Uterus (tissue), 4 donors: ENCODE results near the gene OSBPL2. TPM values are rescaled to one million over a fixed set of nuclear protein-coding genes. Genes with fewer than 3 reads are reported as not detected.
A peak's percentile ranks its signal among the peaks of the same experiment; 100 is the strongest.

ENCODE experiments used
- DNase-seq, 2 donors: peaks; one replicate each; pipeline ENCODE4 v3.0.0-alpha.2; 2019 to 2020
- H3K27ac ChIP-seq, 2 donors: fragments of 200-600 bp; sonication (generic); 1 replicate in 1 of 2; 2 replicates in 1 of 2; pipeline ENCODE4 v1.5.1; 2016 to 2018
- H3K27me3 ChIP-seq, 2 donors: fragments of 200-600 bp; sonication (generic); one replicate each; pipeline ENCODE4 v1.5.1; 2018 to 2019; ENCODE audit warnings: control low read depth in 1 of 2
- H3K36me3 ChIP-seq, 2 donors: fragments of 200-600 bp; sonication (generic); one replicate each; pipeline ENCODE4 v1.5.1; 2019; ENCODE audit warnings: control low read depth in 1 of 2
- H3K4me1 ChIP-seq, 2 donors: fragments of 200-600 bp; sonication (generic); one replicate each; pipeline ENCODE4 v1.5.1; 2018 to 2019; ENCODE audit warnings: control low read depth in 1 of 2
- H3K4me3 ChIP-seq, 2 donors: fragments of 200-600 bp; sonication (generic); 1 replicate in 1 of 2; 2 replicates in 1 of 2; pipeline ENCODE4 v1.5.1; 2018 to 2019; ENCODE audit warnings: mild to moderate bottlenecking in 1 of 2
- H3K9me3 ChIP-seq, 2 donors: fragments of 200-600 bp; sonication (generic); one replicate each; pipeline ENCODE4 v1.5.1; 2019; ENCODE audit warnings: control low read depth in 1 of 2
- POLR2A ChIP-seq, 2 donors: fragments of 450-650 bp; IDR thresholded peaks; one replicate each; pipeline ENCODE4 v1.6.1; 2016; ENCODE audit warnings: antibody characterized with exemption in 2 of 2, mild to moderate bottlenecking in 1 of 2, moderate library complexity in 1 of 2
- intact Hi-C: fragments of 100-400 bp; cut with DNase I; formaldehyde crosslinking; loops from one replicate; pipeline ENCODE4 v1.15.1; 2023; ENCODE audit warnings: low total_unique reads
- total RNA-seq, 4 donors: library from RNA; depleted of rRNA in 3 of 4; stranded (reverse); fragments of >200 nt in 3 of 4; gene quantifications; one replicate each; pipeline versions ENCODE4 v1.1.0 to v1.2.4, GENCODE V29; 2014 to 2023
- TF ChIP-seq, protein P1 (sequence below), 4 experiments: fragments of 200-600 bp in 2 of 4; fragments of 450-650 bp in 2 of 4; sonication (generic) in 2 of 4; IDR thresholded peaks; one replicate each; pipeline ENCODE4 v1.5.1; 2016 to 2019; ENCODE audit warnings: antibody characterized with exemption in 4 of 4, mild to moderate bottlenecking in 2 of 4, moderate library complexity in 1 of 4
- donor health status: DM: yes; HTN: yes; CAD: no.

Gene OSBPL2
- total RNA-seq, 4 donors from 2014 or later: 12.3 to 55.9 (median 33.4) TPM

DNA sequence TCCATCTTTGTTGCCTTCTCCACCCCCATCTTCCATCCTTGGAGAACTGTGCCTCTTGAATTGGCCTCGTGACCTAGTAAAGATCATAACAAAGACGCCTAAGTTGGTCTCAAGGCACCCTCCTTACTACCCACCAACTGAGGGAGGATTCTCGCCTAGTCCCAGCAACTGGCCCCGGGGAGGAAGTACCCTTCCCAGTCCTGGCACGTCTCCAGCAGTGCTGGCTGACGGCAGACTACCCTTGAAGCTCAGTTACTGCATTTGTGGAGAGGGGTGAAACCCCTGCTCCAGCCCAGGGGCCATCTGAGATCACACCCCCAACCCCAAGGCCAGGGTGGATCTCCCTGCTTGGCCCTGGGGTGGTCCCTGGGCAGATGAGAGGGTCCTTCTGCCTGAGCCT lies 2.1 kb upstream of the OSBPL2 start:
- intact Hi-C loops: no loop called here
- TF ChIP-seq, protein P1, sequence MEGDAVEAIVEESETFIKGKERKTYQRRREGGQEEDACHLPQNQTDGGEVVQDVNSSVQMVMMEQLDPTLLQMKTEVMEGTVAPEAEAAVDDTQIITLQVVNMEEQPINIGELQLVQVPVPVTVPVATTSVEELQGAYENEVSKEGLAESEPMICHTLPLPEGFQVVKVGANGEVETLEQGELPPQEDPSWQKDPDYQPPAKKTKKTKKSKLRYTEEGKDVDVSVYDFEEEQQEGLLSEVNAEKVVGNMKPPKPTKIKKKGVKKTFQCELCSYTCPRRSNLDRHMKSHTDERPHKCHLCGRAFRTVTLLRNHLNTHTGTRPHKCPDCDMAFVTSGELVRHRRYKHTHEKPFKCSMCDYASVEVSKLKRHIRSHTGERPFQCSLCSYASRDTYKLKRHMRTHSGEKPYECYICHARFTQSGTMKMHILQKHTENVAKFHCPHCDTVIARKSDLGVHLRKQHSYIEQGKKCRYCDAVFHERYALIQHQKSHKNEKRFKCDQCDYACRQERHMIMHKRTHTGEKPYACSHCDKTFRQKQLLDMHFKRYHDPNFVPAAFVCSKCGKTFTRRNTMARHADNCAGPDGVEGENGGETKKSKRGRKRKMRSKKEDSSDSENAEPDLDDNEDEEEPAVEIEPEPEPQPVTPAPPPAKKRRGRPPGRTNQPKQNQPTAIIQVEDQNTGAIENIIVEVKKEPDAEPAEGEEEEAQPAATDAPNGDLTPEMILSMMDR (IDR thresholded peaks at IDR 0.05): no peak
- no peak for TF ChIP-seq POLR2A (IDR thresholded peaks at IDR 0.05)
- no peak overlapping the region for H3K4me3 ChIP-seq
- no peak for DNase-seq
- no peaks in the 10 kb centered on the region for H3K9me3 ChIP-seq
- no peaks in the 10 kb centered on the region for H3K4me1 ChIP-seq
- no peaks in the 10 kb centered on the region for H3K36me3 ChIP-seq
- H3K27me3 ChIP-seq: no peaks in the 10 kb centered on the region
- no peak overlapping the region for H3K27ac ChIP-seq

DNA sequence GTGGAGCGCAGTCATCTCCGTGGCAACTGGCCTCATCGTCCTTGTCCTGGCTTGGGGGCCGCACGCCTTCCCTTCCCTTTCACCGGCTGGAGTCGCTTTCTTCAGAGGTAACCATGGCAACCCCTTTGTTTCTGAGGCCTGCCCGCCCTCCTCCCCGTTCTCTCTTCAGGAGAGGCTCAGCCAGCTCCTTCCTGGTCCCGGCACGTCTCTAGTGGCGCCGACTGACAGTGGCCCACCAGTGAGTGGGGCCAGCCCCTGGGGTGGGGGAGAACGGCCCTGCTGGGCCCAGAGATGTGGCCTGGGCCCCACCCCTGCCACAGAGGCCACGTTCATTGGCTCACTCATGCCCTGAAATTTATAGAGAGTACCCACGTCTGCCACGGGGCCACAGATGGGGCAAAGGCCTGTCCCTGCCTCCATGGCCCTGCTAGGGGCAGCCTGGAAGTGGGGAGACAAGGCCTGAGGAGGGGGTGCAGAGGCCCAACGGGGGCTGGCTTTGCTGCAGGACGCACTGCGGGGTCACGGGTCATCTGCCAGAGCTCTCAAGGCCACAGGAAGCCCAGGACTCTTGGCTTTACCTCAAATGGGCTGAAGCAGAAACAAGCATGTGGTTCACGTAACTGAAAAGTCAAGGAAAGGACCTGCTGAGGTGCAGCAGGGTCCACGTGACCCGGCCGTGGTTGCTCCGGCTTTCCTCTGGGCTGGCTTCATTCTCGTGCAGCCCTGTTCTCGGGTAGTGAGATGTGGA lies 1.4 kb upstream of the OSBPL2 start:
- intact Hi-C loops: no loop called here
- DNase-seq: no peak

DNA sequence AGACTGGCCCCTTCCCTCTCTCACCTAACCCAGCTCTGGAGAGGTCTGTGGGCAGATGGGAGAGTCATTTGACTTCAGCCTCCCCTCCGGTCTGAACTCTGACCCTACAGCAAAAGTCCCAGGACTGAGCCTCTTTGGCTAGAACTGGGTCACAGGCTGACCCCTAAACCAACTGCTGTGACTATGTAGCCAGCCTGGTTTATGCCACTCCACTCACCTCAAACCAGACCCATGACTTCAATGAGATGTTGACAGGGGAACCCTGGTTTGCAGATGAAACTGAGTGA lies 864 bp upstream of the OSBPL2 start:
- no peaks in the 10 kb centered on the region for H3K9me3 ChIP-seq
- no peaks in the 10 kb centered on the region for H3K27me3 ChIP-seq
- no peak for TF ChIP-seq POLR2A (IDR thresholded peaks at IDR 0.05)
- TF ChIP-seq, protein P1 (IDR thresholded peaks at IDR 0.05): no peak
- peak overlapping the region in 1 of 2 donors; percentile 27 for H3K27ac ChIP-seq
- H3K4me1 ChIP-seq: no peaks in the 10 kb centered on the region
- intact Hi-C loops: no loop called here
- DNase-seq: no peak
- H3K4me3 ChIP-seq: peak overlapping the region; percentile 29 to 31
- no peaks in the 10 kb centered on the region for H3K36me3 ChIP-seq

More for the DNA sequence above, 1.4 kb upstream of the OSBPL2 start:
- Histone ChIP-seq H3K4me1 (no peaks in the 10 kb centered on the region), H3K27ac (no peak overlapping the region), H3K4me3 (no peak overlapping the region), H3K27me3 (no peaks in the 10 kb centered on the region), H3K9me3 (no peaks in the 10 kb centered on the region), H3K36me3 (no peaks in the 10 kb centered on the region)
- TF ChIP-seq, protein P1 (IDR thresholded peaks at IDR 0.05): no peak
- TF ChIP-seq POLR2A (IDR thresholded peaks at IDR 0.05): no peak

DNA sequence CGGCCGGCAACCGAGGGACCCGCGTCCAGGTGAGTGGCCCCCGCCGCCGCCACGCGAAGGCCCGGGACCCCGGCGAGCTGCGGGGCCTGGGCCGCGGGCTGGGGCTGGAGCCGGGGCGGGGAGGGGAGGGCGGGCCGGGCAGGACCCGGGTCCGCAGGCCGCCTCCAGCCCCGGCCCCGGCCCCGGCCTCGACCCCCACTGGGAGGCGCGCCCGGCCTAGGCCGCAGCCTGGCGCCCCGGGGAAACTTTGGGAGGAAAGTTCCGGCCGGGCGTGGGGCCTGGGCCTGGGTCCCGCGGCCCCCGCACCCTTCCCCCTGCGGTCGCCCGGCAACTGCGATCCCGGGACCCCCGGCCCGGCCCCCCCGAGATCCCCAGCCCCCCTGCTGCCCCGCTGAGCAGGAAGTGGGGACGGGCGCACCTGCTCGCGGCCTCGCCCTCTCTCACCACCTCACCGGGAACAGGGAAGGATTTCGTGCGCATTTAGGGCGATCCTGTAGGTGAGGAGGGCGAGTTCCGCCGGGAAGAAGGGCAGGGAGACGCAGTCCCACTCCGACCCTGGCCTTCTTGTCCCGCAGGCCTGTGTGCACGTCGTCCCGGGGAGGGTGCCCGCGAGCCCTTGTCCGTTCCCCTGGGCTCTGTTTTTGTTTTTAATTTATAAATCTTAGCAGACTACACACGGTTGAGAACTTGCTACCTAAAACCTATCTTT lies 402 bp downstream of the OSBPL2 start:
- Histone ChIP-seq H3K4me1 (no peaks in the 10 kb centered on the region), H3K36me3 (no peaks in the 10 kb centered on the region), H3K27me3 (no peaks in the 10 kb centered on the region), H3K9me3 (no peaks in the 10 kb centered on the region), H3K4me3 (peak overlapping the region; percentile 53 to 77), H3K27ac (peak overlapping the region; percentile 74 to 82)
- DNase-seq: no peak
- intact Hi-C loops: no loop called here
- TF ChIP-seq, protein P1 (IDR thresholded peaks at IDR 0.05): no peak
- TF ChIP-seq POLR2A (IDR thresholded peaks at IDR 0.05): no peak

DNA sequence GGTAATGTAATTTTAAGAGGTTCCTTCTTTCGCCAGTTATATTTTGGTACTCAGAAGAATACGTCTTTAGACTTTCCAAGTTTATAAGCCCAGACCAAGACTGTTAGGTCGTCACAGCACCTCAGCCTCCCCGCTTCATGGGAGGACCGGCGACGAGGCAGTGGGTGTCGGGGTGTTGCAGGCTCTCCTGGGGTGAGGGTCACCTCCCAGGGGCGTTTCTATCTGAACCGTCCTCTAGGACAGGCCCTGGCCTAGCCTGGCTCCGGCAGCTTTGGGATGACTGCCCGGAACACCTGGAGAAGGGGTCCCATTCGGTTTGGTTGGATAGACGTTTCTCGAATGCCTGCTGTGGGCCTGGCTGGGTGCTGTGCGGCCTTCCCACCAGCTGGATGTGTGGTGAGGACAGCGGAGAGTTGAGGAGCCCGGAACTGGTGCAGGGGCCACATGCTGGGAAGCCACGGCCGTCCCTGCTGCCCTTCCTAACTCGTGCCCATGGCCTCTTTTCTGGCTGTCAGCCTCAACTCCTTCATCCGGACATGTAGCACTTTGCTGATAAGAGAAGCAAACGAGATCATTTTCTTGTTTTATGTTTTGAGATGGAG lies 1.1 kb downstream of the OSBPL2 start:
- H3K9me3 ChIP-seq: no peaks in the 10 kb centered on the region
- DNase-seq: no peak
- TF ChIP-seq, protein P1 (IDR thresholded peaks at IDR 0.05): no peak
- no peak for TF ChIP-seq POLR2A (IDR thresholded peaks at IDR 0.05)
- no peaks in the 10 kb centered on the region for H3K4me1 ChIP-seq
- peak overlapping the region; percentile 74 to 82 for H3K27ac ChIP-seq
- intact Hi-C loops: no loop called here
- H3K4me3 ChIP-seq: peak overlapping the region; percentile 53 to 77
- no peaks in the 10 kb centered on the region for H3K27me3 ChIP-seq
- H3K36me3 ChIP-seq: no peaks in the 10 kb centered on the region
